ENCODE data around the gene GNG7.
A peak's percentile ranks its signal among the peaks of the same experiment; 100 is the strongest.
"Not testable (repeated sequence)": the region's sequence is repeated elsewhere in the genome, so short reads cannot be mapped to it uniquely, and the experiment has no call there.

Gene GNG7

GRCh38 chr19:2503521-2504109 is 198.9 kb downstream of the GNG7 start:
- no peaks in the 10 kb centered on the region for H3K27me3 ChIP-seq
- H3K9me3 ChIP-seq, result no peaks in the 10 kb centered on the region
- TF ChIP-seq Cebpa-rat (IDR thresholded peaks at IDR 0.05), result no peak
- no peaks in the 10 kb centered on the region for H3K36me3 ChIP-seq
- peak overlapping the region; percentile 70 for H3K4me2 ChIP-seq
- H3K9ac ChIP-seq, result 0 out of 2 replicates have a peak overlapping the region, but pooled peaks have one; percentile 1
- no peak overlapping the region; the same call in 1 of the 2 replicates for H3K27ac ChIP-seq
- H3K4me3 ChIP-seq, result no peak overlapping the region
- H3K4me1 ChIP-seq, result peaks cover 48% of the 10 kb centered on the region
- no peaks in the 10 kb centered on the region for H4K20me1 ChIP-seq

GRCh38 chr19:2500841-2501261 is 201.6 kb downstream of the GNG7 start:
- Histone ChIP-seq H3K9ac (no peak overlapping the region), H3K4me1 (peaks cover 42% of the 10 kb centered on the region), H3K4me3 (no peak overlapping the region), H3K27me3 (no peaks in the 10 kb centered on the region), H4K20me1 (no peaks in the 10 kb centered on the region), H3K9me3 (no peaks in the 10 kb centered on the region), H3K4me2 (no peak overlapping the region), H3K27ac (no peak overlapping the region), H3K36me3 (no peaks in the 10 kb centered on the region)
- TF ChIP-seq Cebpa-rat (IDR thresholded peaks at IDR 0.05), result no peak

- Histone ChIP-seq H3K9me3 (no peaks in the 10 kb centered on the region), H3K27ac (no peak overlapping the region), H3K36me3 (no peaks in the 10 kb centered on the region), H3K4me2 (0 out of 2 replicates have a peak overlapping the region, but pooled peaks have one; percentile 17), H4K20me1 (no peaks in the 10 kb centered on the region), H3K4me3 (no peak overlapping the region), H3K27me3 (no peaks in the 10 kb centered on the region), H3K4me1 (peaks cover 49% of the 10 kb centered on the region), H3K9ac (no peak overlapping the region)
- TF ChIP-seq Cebpa-rat (IDR thresholded peaks at IDR 0.05), result no peak
These were observed 202.3 kb downstream of the GNG7 start for GRCh38 chr19:2500156-2500555.

DNA sequence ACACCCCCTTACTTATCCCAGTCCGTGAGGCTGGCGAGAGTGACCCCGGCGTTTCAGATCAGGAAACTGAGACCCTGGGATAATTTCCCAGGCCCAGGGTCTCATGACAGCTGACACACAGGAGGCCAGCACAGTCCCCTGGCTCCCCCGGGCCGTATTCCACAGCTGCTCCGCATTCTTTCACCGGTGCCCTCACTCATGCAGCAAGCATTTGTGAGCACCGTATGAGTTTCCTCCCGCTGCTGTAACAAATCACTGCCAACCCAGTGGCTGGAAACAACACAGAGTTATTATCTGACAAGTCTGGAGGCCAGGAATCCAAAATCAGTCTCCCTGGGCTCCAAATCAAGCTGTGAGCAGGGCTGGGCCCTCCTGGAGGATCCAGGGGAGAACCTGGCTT is 205.3 kb downstream of the GNG7 start:
- H3K4me1 ChIP-seq, result peaks cover 64% of the 10 kb centered on the region
- no peaks in the 10 kb centered on the region for H4K20me1 ChIP-seq
- H3K36me3 ChIP-seq, result no peaks in the 10 kb centered on the region
- H3K27ac ChIP-seq, result no peak overlapping the region
- no peak overlapping the region for H3K4me2 ChIP-seq
- no peak for TF ChIP-seq Cebpa-rat (IDR thresholded peaks at IDR 0.05)
- H3K9me3 ChIP-seq, result no peaks in the 10 kb centered on the region
- H3K4me3 ChIP-seq, result no peak overlapping the region
- no peak overlapping the region for H3K9ac ChIP-seq
- no peaks in the 10 kb centered on the region for H3K27me3 ChIP-seq

- Histone ChIP-seq H3K9ac (0 out of 2 replicates have a peak overlapping the region, but pooled peaks have one; percentile 59), H3K9me3 (no peaks in the 10 kb centered on the region), H3K27ac (0 out of 2 replicates have a peak overlapping the region, but pooled peaks have one; percentile 55), H3K4me3 (peak overlapping the region; percentile 67), H3K36me3 (no peaks in the 10 kb centered on the region), H3K27me3 (no peaks in the 10 kb centered on the region), H3K4me1 (peaks cover 78% of the 10 kb centered on the region), H3K4me2 (peak overlapping the region; percentile 97), H4K20me1 (no peaks in the 10 kb centered on the region; the same call in 1 of the 2 replicates)
- TF ChIP-seq Cebpa-rat (IDR thresholded peaks at IDR 0.05), result no peak
These were observed 206.7 kb downstream of the GNG7 start for GRCh38 chr19:2495651-2496316.

DNA sequence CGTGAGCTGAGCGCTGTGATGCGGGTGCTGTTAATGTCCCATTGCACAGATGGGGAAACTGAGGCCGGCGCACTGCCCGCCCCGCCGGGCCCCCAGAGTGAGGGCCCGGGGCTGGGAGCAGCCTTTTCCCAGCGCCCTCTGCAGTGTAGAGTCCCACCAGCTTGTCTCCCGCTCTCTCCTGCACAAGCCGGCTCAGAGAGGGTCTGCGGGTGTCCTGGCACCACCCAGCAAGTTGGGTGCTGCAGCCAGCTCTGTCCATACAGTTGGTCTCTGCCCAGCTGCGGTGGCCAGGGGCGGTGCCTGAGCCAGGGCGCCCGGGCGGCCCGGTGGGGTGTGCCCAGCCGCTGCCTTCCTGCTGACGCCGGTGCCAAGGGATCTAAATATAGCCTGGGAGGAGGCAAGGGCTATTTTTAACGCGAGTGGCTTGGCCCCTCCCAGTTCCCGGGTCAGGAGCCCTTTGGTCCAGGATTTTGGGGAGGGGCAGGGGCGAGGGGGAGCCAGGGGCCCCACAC is 207.3 kb downstream of the GNG7 start:
- TF ChIP-seq Cebpa-rat (IDR thresholded peaks at IDR 0.05), result no peak
- no peaks in the 10 kb centered on the region; the same call in 1 of the 2 replicates for H4K20me1 ChIP-seq
- no peaks in the 10 kb centered on the region for H3K36me3 ChIP-seq
- H3K4me1 ChIP-seq, result peaks cover 84% of the 10 kb centered on the region
- H3K9ac ChIP-seq, result peak overlapping the region; percentile 59
- peak overlapping the region; percentile 55 for H3K27ac ChIP-seq
- peak overlapping the region; percentile 97 for H3K4me2 ChIP-seq
- no peaks in the 10 kb centered on the region for H3K9me3 ChIP-seq
- H3K27me3 ChIP-seq, result peaks cover 5% of the 10 kb centered on the region; the same call in 1 of the 2 replicates
- peak overlapping the region; percentile 67 for H3K4me3 ChIP-seq

DNA sequence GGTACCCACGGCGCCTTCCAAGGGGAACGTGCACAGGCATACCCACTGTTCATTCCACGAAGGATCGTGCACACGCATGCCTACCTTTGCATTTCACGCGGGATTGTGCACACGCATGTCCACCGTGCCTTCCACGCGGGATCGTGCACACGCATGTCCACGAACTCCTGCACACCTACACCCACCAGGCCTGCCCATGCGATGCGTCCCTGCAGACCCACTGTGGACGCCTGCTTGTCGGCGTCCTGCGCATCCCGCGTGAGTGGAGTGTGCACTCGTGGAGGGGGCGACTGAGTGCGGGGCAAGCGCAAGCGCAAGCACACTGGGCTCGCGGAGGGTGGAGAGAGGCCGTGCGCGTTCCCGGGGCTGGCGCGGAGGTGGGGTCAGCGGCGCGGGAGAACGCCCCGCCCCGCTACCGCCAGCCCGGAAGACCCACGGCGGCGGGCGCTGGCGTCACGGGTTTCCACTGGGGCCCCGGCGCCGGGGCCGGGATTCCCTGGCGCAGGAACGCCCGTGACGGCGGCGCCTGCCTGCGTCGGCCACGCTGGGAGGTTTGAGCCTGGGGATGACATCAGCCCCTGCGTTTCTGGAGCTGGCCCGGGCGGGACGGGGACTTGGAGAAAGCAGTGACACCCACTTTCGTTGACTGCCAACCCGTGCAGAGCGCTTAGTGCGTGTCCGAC is 207.9 kb downstream of the GNG7 start:
- Histone ChIP-seq H3K4me2 (peak overlapping the region; percentile 97), H3K4me3 (peak overlapping the region; percentile 67), H3K27ac (peak overlapping the region; percentile 55), H4K20me1 (peaks cover 4% of the 10 kb centered on the region; the same call in 1 of the 2 replicates), H3K4me1 (peaks cover 85% of the 10 kb centered on the region), H3K27me3 (peaks cover 11% of the 10 kb centered on the region), H3K36me3 (no peaks in the 10 kb centered on the region), H3K9me3 (no peaks in the 10 kb centered on the region), H3K9ac (peak overlapping the region; percentile 59)
- TF ChIP-seq Cebpa-rat (IDR thresholded peaks at IDR 0.05), result no peak

DNA sequence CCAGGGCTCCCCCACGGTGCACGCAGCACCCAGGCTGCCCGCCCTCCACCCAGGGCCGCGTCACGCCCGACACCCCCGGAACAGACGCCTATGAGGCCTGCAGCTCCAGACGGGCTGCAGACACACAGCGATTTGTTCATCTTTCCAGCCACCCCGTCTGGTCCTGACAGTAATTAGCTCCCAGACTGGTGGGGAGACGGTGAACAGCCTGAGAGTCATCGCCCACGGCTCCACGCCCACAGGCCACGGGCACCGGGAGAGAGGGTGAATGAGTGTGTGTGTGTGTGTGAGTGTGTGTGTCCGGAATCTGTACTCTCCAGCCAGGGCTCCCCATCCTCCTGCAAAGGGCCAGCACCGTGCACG is 208.4 kb downstream of the GNG7 start:
- no peaks in the 10 kb centered on the region for H3K9me3 ChIP-seq
- H3K36me3 ChIP-seq, result no peaks in the 10 kb centered on the region
- no peak overlapping the region for H3K4me3 ChIP-seq
- no peak for TF ChIP-seq Cebpa-rat (IDR thresholded peaks at IDR 0.05)
- peaks cover 17% of the 10 kb centered on the region for H3K27me3 ChIP-seq
- H3K9ac ChIP-seq, result 0 out of 2 replicates have a peak overlapping the region, but pooled peaks have one; percentile 59
- H3K4me2 ChIP-seq, result peak overlapping the region; percentile 97
- H3K4me1 ChIP-seq, result peaks cover 85% of the 10 kb centered on the region
- H3K27ac ChIP-seq, result no peak overlapping the region
- peaks cover 8% of the 10 kb centered on the region; the same call in 1 of the 2 replicates for H4K20me1 ChIP-seq

DNA sequence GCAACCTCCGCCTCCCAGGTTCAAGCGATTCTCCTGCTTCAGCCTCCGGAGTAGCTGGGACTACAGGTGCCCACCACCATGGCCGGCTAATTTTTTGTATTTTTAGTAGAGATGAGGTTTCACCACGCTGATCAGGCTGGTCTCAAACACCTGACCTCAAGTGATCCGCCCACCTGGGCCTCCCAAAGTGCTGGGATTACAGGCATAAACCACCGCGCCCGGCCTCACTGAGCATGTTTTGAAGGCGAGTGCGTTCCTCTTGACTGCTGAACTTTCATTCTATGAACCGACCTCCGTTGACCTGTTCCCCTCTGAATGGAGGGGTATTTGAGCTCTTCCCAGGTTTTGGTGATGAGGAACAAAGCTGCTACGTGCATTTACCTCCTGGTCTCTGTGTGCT is 209.0 kb downstream of the GNG7 start:
- H3K27ac ChIP-seq, H3K4me3 ChIP-seq, H4K20me1 ChIP-seq, H3K9ac ChIP-seq, H3K9me3 ChIP-seq, H3K36me3 ChIP-seq: not testable (repeated sequence)
- Histone ChIP-seq H3K4me2 (peak overlapping the region; percentile 97), H3K27me3 (peaks cover 23% of the 10 kb centered on the region), H3K4me1 (peaks cover 85% of the 10 kb centered on the region)
